HG03175 (cell line): Measurements from ENCODE around the gene DSCAML1.

Source experiments
- ATAC-seq: cut with Tn5 transposase; IDR thresholded peaks from one replicate; pipeline ENCODE4 v1.9.1; 2021; ENCODE audit warnings: mild to moderate bottlenecking, moderate library complexity; ENCODE audit not compliant: unreplicated experiment

Gene DSCAML1

DNA sequence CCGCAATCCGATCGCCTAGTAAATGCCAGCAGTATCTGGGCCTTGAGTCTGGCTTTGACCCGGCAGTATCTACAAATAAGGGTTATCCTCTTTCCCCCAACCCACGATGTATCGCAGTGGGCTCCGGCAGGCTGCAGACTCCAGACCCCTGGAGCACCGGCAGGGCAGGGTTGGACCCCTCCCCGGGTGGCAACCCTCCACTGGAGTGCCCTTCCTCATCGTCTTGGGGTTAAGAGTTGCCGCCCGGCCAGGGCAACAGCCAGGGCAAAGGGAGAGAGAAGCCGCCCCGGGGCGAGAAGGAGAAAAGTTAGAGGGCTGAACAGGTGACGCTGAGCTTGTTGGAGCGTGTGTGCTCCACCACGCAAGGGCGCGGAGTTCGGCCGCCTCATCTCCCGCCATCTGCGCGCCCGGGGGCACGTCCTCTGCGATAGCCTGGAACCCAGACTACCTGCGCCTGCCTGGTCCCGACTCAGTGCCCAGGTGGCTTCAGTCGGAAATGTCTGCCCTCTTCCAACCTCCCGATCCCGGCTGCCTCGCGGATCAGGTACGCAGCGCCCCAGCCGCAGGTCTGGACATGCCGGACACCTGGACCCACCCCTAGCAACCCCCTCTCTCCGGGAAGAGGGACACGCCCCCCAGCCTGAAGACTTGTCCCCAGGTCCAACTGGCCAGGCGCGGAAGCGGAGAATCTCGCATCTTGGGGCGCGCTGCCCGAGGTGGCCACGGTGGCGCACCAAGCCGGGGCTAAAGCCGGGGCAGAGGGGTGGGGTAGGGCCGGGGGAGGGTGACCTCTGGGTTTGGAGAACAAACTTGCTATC, 1.2 kb downstream of the DSCAML1 start:
- ATAC-seq, result no peak

DNA sequence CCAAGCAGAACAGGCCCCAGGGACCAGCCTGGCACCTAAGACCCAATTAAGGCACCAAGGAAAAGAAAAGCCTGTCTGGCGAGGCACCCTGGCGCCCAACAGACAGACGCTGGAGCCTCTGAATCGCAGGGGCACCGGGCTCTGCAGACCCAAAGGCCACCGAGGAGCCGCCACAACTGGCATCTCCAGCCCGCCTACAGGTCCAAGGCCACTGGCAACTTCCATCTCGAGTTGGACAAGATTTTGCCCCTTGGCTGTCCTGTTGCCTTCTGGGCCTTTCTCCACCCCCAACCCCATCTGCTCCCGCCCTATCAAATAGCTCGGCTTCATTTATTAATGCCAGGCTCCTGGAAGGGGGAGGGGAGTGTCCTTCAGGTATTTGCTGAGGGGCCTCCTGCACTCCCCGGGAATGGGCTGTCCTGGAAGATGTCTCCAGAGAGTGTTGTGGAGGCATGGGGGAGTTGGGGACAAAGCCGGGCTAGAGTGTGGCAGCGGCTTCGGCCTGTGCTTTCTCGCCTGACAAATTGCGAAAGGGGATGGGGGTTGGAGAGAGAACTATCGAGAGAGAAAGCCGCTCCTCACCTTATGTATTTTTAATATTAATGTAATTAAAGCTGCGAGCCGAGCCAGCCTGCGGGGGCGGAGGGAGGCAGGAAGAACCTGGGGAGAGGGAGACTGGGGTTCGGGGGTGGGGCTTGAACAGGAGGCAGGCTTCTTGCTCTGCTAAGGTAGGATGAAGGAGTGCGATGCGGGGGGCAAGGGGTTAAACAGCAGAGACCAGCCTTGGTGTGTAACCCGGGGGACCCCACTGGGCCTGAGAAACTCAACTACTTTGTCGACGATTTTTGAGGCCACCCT, 2.0 kb downstream of the DSCAML1 start:
- no peak for ATAC-seq

DNA sequence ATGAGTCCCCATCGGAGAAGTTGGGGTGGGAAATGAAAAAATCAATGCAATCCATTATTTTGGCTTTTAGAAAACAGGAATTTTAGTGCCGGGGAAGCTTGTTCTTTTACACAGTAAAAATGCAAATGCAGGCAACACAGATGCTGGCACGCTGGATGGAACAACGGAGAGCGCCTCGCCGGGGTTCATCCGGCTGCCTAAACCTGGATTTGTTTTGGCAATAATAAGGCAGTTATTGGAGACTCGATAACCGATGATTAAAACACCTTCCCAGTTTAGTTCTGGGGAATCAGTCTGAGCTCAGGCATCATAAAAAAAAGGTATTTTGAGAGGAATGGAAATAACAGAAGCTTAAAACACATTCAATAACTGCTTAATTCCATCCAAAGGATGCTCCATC, 2.9 kb downstream of the DSCAML1 start:
- ATAC-seq, result no peak

DNA sequence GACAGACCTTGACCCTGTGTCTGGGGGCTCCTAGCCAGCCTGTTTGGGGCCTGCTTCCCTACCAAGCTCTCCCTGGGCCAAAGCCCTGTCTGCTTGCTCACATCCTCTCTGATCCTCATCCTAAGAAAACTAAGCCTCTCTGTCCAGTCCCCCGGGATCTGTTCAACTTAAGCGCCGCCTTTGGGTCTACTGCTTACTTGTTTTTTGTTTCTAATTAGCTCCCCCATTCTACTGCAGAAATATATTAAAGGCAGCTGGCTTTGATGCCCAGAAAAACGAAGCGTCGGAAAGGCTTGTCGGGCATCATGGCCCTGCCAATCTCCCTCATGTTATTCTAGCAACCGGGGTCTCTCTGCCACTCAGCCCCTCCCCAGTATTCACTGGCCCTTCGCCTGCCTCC, 3.4 kb downstream of the DSCAML1 start:
- no peak for ATAC-seq

DNA sequence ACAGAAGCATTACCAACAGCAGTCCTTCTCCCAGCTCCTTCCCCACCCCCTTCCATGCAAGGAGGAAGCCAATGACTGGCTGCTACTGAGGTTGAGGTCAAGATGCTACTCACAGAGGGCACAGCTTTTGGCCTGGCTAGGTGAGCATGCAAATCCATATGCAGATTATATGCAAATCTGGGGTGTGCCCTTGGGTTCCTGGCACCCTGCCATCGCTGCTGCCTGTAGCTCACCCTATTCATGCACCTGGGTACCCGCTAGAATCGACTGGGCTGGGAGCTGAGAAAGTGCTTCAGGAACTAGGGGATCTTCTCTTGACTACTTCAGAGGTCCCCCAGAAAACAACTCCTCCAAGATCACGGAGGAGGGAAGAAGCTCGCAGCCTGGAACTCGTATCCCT, 4.0 kb downstream of the DSCAML1 start:
- no peak for ATAC-seq

DNA sequence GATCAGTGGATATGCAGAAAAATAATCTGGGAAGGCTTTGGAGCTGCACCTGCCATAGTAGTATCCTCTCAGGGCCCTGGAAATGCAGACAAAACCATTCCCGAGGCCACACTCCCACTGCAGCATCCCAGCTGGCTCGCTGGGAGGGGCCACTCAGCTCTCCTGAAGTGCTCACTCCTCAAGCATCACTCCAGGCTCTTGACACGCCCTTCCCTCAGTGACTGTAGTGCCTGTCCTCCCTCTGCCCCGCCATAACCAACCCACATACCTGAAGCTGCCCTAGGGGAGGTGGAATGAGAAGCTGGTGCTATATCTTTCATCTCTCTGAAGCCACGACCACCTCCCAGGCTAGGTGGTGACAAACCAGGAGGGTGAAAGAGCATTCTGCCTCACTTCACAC, 4.8 kb downstream of the DSCAML1 start:
- no peak for ATAC-seq

DNA sequence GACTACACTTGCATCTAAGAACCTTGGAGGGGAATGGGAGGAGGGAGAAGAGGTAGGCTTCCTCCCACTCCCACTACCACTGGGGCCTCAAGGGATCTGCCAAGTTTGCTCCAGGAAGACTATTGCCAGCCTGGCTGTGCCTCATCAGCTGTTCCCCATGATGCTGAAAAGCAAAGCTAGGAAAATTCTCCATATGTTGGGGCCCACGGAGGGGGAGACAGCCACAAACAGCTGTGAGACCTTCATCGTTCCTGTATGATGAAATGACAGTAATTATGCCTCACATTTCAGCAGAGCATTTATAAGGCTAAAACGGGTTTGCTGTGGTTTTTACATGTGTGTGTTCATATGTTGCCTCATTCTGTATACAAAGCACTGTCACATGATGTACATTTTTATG, 6.7 kb downstream of the DSCAML1 start:
- ATAC-seq, result no peak

DNA sequence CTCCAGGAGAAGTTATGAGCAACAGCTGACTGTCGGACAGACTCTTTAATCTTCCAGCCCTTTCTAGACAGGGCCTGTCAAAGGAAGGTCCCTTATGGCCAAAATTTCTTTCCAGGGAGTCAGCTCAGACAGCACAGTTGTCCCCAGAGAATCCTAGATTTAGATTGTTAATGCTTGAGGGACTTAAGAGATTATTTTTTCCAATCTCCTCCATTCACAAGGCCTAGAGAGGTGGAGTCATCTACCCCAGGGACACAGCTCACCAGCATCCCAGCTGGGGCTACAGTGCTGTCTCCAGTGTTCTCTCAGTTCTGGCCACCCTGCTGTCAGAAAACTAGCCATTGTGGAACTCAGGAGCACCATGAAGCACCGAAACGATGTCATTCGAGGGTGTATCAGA, 7.8 kb downstream of the DSCAML1 start:
- ATAC-seq, result no peak

DNA sequence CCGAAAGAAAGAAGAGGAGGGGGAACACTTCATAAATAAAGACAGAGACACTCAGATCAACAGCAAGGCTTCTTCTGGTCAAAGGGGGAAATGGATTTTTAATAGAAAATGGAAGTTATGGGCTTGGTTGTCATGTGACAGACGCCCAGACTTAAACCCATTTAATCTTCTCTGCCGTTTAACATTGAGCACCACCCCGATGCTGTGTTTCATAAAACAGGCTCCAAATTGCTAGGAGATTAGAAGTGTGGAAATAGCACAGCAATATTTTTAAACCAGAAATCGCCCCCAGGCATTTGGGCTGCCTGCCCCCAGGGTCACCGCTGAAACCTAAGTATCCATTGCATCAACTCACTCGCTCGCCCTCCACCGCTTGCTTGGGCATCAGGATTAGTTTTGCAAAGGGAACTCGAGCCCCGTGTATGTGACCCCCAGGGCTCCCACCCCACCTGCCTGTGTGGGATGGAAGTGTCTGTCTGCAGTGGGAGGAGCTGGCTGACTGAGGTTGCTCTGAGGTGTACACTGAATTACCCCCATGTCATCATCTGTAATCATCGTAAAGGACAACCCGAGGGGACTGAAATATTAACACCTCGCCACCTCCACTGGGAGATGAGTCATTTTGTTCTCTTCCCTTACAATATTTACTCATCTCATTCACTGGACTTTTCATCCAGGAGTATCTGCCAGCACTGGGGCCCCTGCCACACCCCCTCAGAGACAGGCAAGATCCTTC, 10.7 kb downstream of the DSCAML1 start:
- ATAC-seq, result no peak

DNA sequence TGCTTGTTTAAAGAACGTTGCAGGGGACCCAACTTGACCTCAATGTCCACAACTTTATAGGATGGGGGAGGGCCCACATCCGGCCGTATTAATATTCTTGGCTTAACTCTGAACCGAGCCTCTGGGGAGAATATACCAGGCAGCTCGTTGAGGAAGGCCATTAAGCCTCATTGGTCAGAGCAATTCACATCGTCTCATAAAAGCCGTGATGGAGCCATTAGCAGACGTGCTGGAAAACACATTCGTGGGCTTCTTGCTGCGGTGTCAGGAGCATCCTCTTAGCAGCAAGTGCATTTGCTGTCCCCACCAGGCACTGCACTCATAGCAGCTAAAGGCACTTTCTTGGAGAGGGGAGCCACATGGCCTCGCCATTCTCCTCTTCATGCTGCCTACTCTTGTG, 14.9 kb downstream of the DSCAML1 start:
- no peak for ATAC-seq

DNA sequence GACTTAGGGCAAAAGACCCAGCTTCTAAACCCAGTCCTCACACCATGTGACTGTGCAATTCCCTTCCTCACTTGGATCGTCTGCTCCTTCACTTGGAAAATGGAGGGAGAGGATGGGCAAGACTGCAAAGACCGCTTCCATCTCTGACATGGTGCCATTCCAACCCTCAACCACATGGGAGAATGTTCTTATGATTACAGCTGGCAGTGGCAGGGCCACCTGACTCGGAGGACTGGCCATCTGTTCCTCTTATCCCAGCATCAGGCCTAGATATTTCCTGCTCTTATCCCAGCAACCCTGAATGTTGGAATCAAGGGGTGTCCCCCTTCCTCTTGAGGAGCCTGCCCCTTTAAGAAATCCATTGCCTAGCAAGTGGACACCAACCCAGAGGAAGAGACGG, 15.4 kb downstream of the DSCAML1 start:
- ATAC-seq, result no peak

DNA sequence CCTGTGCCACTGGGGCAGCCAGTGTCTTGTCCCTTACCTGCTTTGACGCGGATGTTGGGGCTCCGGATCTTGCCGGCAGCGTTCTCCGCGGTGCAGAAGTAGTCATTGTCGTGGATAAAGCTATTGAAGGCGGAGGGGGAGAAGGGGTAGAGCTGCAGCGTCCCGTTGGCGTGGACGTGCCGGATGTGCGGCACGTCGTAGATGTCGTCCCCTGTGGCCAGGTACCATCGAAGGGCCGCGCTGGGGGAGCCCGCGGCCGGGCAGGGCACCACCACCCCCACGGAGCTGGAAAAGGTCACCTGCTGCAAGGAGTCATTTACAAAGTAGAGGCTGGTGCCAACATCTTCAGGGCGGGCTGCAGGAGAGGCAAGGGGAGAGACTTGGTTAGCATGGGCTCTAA, 16.6 kb downstream of the DSCAML1 start:
- ATAC-seq, result no peak

DNA sequence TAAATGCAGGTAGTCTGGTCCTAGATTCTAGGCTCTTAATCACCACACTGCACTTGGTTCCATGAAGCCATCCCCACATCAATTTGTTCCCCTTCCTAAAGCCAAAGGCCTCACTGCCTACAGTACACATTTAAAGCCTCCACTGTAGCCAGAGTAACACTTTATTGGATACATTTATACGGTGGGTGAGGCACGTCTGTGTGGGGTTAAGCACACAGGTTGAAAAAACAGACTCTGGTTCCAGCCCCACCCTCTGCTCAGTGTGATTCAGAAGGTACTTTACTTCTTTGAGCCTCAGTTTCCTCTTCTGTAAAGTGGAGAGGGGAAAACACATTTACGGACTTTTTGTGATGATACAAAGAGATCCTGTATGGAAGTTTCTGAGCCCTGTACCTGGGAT, 22.5 kb downstream of the DSCAML1 start:
- no peak for ATAC-seq

DNA sequence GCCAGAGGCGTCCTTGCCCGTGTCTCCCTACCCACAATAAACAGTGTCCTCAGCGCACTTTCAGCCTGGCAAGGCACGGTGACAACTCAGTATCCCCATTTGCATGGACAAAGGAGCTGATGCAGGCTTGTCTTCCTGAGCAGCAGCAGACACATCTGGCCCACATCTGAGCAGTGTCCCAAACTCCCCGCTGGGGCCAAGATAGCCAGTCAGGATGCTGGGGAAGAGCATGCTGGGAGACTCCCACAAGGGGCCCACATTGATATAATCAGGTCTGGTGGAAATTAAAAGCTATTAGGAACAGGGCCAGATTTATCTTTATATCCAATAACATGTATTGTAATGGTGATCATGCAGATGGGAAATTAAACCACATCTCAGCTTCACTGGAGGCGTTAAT, 24.7 kb downstream of the DSCAML1 start:
- ATAC-seq, result no peak

DNA sequence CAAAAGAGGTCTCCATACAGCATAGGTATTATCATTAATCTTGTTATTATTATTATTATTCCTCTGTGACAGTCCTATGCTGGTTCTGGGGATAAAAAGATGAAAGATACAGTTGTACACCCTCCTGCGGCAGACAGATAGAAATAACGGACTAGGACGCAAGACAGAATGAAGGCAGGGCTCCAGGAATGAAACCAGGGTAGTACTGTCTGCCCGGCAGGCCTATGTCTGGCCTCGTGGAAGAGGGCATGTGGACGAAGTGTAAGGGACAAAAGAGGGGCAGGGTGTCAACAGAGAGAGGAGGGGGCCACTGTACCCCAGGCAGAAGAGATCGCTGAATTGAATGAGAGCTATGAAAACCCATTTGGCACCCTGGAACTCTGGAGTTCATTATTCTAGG, 25.2 kb downstream of the DSCAML1 start:
- no peak for ATAC-seq

DNA sequence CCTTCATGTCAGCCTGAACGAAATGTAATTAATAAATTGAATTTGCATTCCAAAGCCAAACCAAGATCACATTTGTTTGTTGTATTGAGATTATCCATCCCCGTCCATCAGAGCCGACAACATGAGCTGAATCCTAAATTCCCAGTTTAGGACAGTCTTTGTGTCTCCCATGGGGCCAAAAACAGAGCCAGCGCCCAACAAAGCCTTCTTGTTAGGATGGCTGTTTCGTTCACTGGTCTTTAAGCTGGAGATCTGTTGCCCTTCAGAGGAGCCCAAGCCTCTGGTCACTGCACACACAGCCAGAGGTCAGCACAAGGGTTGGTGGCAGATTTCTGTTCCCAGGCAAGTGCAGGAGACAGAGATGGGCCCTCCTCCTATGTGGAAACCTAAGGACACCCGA, 25.8 kb downstream of the DSCAML1 start:
- ATAC-seq, result no peak

DNA sequence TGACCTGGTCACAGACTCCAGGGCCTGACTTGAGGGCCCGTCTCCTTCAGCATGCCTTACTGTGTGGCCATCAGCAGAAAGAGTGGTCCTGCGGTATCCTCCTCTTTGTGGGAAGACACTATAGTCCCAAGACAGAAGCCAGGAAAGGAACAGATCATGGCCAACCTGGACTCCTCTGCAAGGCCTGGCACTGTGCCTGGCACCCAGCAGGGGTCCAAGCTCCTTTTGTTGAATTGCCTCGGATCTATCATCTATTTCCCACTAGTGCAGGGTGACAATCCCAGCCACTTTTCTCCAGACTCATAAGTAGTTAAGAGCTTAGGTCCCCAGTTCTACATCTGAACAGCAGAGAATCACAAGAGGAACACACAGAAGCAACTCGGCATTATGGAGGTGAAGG, 27.0 kb downstream of the DSCAML1 start:
- no peak for ATAC-seq

DNA sequence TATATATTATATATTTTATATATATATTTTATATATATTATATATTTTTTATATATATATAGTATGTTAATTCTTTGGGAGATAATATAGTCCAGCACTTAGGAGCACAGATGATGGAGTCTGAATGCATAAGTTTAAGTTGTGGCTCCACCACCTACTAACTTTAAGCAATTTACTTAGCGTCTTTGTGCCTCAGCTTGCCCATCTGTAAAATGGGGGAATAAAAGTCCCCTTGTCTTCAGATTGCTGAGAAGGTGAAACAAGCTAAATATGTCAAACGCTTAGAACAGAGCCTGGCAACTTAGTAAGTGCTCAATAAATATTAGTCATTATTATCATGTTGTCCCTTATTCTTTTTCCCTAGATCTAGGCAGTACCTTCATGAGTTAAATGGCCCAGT, 27.5 kb downstream of the DSCAML1 start:
- ATAC-seq, result no peak

DNA sequence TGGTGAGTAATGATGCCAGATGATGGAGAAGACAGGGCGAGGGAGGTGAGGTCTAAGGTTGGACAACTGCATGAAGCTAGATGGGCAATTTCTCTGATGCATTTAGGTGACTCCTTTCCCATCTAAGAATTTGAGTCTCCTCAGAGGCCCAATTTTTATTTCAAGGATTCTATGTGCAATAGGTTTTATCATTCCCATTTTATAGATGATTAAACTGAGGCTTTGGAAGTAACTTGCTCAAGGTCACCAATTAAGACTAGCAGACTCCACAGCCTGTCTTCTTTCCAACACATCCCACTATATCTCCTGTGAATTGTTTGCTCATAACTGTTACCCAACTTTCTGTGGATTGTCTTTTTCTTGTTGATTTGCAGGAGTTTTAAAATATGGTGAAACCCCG, 28.5 kb downstream of the DSCAML1 start:
- no peak for ATAC-seq

DNA sequence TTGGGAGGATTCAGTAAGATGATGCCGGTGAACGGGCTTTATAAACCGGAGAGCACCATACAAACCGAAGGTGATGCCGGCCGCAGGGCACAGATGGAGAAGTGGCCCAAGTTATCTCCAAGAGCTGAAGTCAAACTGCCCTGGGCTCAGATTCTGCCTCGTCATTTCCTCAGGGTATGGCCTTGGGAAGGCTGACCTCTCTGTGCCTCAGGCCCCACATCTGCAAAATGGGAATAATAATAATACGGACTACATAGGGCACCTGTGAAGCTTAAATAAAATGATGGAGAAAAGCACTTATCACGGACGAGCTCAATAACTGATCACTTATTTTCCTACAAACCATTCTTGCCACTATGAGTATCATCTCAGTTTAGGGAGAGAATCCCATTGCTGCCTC, 29.9 kb downstream of the DSCAML1 start:
- no peak for ATAC-seq

DNA sequence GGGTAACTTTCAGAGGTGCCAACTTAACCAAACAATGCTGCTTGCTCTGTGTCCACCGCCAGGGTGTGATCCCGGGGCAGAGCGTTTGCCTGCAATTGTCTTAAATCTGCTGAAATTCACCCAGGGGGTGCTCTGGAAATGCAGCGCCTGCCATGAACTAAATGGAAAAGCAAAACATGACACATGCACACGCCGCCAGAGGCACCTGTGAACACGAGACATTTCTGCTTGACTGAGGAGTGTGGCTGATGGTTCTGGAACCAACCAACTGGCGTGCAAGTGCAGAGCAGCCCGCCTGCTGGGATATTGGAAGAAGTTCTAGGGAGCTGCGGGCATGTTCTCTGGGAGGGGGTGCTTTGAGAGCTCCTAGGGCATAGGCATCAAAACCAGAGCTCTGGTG, 30.4 kb downstream of the DSCAML1 start:
- ATAC-seq, result no peak

DNA sequence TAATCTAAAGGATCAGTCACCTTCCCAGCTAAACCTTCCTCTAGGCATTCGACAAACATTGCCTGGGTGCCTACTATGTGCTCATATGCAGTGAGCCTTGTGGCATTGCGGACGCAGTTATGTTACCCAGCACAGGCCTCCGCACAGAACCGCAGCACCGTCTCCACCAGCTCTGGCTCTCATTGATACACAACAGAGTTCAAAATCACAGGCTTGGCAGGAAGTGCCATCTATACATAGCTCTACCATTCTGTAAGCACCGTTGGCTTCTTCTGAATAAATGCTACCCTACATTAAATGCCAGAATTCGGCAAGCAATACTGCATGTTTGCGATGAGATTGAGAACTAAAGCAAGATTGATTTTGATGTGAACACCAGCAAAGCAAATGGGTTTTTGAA, 31.0 kb downstream of the DSCAML1 start:
- ATAC-seq, result no peak
